Cardiac muscle cell (in vitro differentiated cells and primary cell): ENCODE results near the gene PLEKHG3. TPM values are rescaled to one million over a fixed set of nuclear protein-coding genes. Genes with fewer than 3 reads are reported as not detected.

Source experiments
- DNase-seq, 2 donors: peaks; one replicate each; pipeline versions ENCODE4 v3.0.0 to v3.0.0-alpha.2; 2010 to 2017; ENCODE audit warnings: low read depth in 1 of 2, low spot score in 1 of 2
- H3K27ac ChIP-seq: fragments of 200-600 bp; sonication (generic); 2 replicates; pipeline ENCODE4 v1.5.1; 2016
- H3K27me3 ChIP-seq: fragments of 200-600 bp; sonication (generic); 2 replicates; pipeline ENCODE4 v1.6.0; 2016; ENCODE audit warnings: control low read depth
- H3K36me3 ChIP-seq: fragments of 200-600 bp; sonication (generic); 2 replicates; pipeline ENCODE4 v1.5.1; 2016; ENCODE audit warnings: control low read depth
- H3K4me1 ChIP-seq: fragments of 200-600 bp; sonication (generic); 2 replicates; pipeline ENCODE4 v1.8.1; 2017; ENCODE audit warnings: low read depth, mild to moderate bottlenecking, mixed run types
- H3K4me3 ChIP-seq: fragments of 200-600 bp; sonication (generic); 2 replicates; pipeline ENCODE4 v1.5.1; 2016; ENCODE audit warnings: mild to moderate bottlenecking
- H3K9me3 ChIP-seq: fragments of 200-600 bp; sonication (generic); 2 replicates; pipeline ENCODE4 v1.5.1; 2017; ENCODE audit warnings: low read depth, mild to moderate bottlenecking, control low read depth
- polyA plus RNA-seq: library from polyadenylated mRNA; unstranded; fragments of >200 nt; fragmentation: Nextera tagmentation; extraction: Ambion mirVana; gene quantifications from 2 replicates; pipeline ENCODE4 v1.2.1, GENCODE V29; 2016
- total RNA-seq: library from RNA; depleted of rRNA; stranded (reverse); fragments of >200 nt; gene quantifications from 2 replicates; pipeline ENCODE4 v1.2.3, GENCODE V29; 2016
- TF ChIP-seq, protein P1 (sequence below): IDR thresholded peaks from 2 replicates; pipeline ENCODE4 v1.5.1; 2012; ENCODE audit warnings: low read depth, mild to moderate bottlenecking, low read length

The PLEKHG3 gene
- total and polyA plus RNA-seq, 2 experiments from 2014 or later = 19.2 to 72.2 TPM

DNA sequence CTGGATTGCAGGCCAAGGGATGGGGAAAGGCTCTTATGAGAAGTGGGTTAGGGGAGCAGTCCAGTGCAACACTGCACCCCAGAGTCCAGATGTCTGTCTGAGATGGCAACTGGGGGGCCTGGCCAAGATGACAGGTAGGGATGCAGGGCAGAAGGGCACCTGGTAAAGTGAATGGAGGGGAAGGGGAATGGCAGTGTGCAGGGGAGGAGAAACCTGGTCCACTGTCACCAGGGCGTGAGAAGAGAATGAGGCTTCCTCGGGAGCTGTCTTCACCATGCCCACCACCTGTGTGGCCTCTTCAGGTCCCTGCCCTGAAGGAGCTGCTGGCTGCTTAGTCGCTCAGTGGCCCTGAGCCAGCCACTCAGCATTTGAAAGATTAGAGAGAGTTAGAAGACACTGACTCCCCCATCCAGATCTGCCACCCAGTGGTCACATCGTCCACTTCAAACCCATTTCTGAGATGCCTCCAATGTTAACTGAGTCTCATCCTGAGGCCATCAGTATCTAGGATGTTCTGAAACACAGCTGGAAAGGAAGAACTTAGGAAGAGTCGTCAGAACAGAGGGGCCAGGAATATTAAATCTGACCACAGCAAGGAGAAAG is 57.3 kb downstream of the PLEKHG3 start:
- Histone ChIP-seq H3K4me3 (no peak overlapping the region), H3K36me3 (no peaks in the 10 kb centered on the region), H3K9me3 (no peaks in the 10 kb centered on the region), H3K27me3 (no peaks in the 10 kb centered on the region), H3K4me1 (peaks cover 44% of the 10 kb centered on the region), H3K27ac (peak overlapping the region; percentile 72)
- TF ChIP-seq, protein P1, sequence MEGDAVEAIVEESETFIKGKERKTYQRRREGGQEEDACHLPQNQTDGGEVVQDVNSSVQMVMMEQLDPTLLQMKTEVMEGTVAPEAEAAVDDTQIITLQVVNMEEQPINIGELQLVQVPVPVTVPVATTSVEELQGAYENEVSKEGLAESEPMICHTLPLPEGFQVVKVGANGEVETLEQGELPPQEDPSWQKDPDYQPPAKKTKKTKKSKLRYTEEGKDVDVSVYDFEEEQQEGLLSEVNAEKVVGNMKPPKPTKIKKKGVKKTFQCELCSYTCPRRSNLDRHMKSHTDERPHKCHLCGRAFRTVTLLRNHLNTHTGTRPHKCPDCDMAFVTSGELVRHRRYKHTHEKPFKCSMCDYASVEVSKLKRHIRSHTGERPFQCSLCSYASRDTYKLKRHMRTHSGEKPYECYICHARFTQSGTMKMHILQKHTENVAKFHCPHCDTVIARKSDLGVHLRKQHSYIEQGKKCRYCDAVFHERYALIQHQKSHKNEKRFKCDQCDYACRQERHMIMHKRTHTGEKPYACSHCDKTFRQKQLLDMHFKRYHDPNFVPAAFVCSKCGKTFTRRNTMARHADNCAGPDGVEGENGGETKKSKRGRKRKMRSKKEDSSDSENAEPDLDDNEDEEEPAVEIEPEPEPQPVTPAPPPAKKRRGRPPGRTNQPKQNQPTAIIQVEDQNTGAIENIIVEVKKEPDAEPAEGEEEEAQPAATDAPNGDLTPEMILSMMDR = peak; percentile 7
- DNase-seq = no peak

DNA sequence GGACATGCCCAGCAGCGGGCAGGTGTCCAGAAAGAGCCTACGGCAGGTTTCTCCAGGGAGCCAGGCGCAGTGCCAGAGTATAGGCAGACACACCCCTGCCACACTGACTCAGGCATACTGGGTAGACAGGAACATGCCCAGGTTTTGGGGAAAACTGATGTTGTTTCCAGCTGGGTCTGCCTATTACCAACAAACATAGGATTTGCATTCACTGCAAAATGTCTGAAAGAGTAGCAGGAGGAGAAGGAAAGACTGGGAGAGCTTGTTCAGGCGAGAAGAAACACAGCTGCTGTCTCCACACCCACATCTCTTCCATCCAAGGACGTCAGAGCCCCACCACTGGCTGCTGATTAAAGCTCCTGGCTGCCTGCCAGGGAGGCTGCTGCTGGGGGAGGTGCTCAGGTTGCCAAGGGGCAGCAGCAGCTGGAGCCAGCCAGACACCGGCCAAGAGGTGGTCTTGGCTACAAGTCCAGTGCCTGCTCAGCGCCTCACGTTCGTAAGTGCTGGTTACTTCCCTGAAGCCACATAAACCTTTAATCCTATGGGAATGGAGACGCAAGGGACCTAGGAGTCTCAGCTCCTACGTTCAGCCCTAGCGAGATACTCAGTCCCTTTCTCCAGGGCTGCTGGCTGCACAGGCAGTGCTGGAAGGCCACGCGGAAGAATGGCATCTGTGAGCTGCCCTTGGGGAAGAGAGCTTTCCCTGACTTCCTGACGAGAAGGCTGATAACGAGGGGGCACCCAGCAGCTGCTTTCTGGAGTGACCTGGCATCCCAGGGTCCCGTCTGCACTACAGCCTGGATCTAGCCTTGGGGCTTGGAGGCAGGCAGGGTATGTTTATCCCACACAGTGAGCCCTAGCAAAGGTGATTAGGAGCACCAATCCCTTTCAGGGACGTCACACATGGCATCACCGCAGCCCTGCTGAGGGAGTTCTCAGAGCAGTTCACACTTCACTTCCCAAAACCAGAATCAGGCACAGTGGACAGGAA is 58.1 kb downstream of the PLEKHG3 start:
- H3K27ac ChIP-seq = peak overlapping the region; percentile 72
- peak; percentile 92 to 97 for DNase-seq
- no peaks in the 10 kb centered on the region for H3K36me3 ChIP-seq
- no peak overlapping the region for H3K4me3 ChIP-seq
- TF ChIP-seq, protein P1 = no peak
- no peaks in the 10 kb centered on the region for H3K27me3 ChIP-seq
- peaks cover 44% of the 10 kb centered on the region for H3K4me1 ChIP-seq
- H3K9me3 ChIP-seq = no peaks in the 10 kb centered on the region

DNA sequence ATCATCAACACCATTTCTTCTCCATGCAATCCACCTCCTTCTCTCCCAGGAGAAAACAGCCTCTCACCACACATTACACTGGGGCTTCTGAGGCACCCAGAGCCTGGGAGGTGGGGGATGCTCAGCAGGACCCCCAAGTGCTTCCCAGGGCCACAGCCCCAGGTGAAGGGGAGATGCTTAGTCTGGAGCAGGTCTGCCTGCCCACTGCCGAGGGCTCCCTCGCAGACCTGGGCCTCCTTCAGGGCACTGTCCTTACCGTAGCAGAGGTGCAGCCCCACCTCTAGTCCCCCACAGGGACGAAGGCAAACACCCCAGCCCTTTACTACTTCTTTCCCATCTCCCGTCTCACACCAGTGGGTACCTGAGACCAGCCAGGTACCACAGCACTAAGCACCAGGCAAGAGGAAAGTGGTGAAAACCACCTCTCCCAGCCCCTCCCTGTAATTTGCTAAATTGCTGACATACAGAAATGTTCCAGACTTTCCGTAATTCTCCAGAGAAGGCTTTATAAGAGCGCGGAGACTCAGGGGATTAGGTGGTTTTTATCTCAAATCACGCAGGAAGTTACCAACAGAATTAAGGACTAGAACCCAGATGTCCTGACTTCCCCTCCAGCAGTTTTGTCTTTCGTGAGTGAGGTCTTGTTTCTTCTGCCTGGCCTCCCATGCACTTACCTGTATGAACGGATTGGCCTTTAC is 59.0 kb downstream of the PLEKHG3 start:
- H3K4me3 ChIP-seq = no peak overlapping the region
- peaks cover 37% of the 10 kb centered on the region for H3K4me1 ChIP-seq
- no peaks in the 10 kb centered on the region for H3K27me3 ChIP-seq
- TF ChIP-seq, protein P1 = no peak
- no peak for DNase-seq
- H3K27ac ChIP-seq = peak overlapping the region; percentile 72
- no peaks in the 10 kb centered on the region for H3K9me3 ChIP-seq
- H3K36me3 ChIP-seq = no peaks in the 10 kb centered on the region

DNA sequence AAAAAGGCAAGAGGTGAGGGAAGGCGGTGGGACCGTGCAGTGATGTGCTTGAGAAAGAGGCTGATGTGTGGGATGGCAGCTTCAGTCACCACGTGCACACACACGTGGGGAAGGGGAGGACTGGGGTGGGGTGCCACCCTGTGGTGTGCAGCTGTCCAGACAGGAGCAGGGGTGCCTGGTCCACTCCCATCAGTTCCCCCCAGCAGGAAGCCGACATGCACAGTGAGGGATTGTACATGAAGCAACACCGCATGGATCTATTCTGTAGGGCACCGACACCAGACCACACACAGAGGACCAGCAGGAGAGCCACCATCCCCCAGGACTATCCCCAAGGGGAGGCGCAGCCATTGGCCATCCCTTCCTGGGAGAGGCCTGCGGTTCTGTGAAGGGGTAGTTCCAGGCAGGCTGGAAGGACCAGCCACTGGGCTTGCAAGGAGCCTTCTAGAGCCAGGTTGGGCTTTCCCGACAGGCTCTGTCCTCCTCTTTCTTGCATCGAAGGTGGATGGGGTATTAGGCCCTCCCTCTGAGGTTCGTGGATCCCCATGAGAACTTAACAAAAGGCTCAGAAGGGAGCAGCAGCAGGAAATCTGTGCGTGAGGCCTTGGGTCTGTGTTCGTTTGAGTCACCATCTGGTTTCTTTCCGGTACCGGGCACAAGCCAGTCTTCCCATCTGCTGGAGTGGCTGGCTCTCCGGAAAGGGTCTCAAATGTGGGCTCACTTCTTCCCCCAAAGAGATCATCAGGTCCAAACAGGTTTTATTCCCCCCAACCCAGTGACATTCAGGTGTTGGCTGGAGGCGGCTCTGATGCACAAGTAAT is 59.8 kb downstream of the PLEKHG3 start:
- peak in 1 of 2 donors; percentile 46 for DNase-seq
- Histone ChIP-seq H3K27ac (no peak overlapping the region), H3K36me3 (no peaks in the 10 kb centered on the region), H3K4me3 (no peak overlapping the region), H3K27me3 (no peaks in the 10 kb centered on the region), H3K4me1 (peaks cover 29% of the 10 kb centered on the region), H3K9me3 (no peaks in the 10 kb centered on the region)
- TF ChIP-seq, protein P1 = peak; percentile 10
